Esophagus muscularis mucosa (tissue), 3 donors: ENCODE measurements around the gene MYH15.

Source experiments
- CTCF ChIP-seq, 3 experiments: fragments of 200-600 bp in 2 of 3; fragments of 450-650 bp in 1 of 3; sonication (generic) in 2 of 3; IDR thresholded peaks; one replicate each; pipeline ENCODE4 v1.5.1; 2017 to 2019; ENCODE audit warnings: antibody characterized with exemption in 3 of 3, mild to moderate bottlenecking in 2 of 3, moderate library complexity in 1 of 3
- POLR2A ChIP-seq: fragments of 450-650 bp; IDR thresholded peaks from one replicate; pipeline ENCODE4 v1.6.1; 2017; ENCODE audit warnings: antibody characterized with exemption, moderate library complexity, mild to moderate bottlenecking, low read depth

- no peak for TF ChIP-seq CTCF (IDR thresholded peaks at IDR 0.05)
- TF ChIP-seq POLR2A = no peak
These were observed 525 bp downstream of the MYH15 start for GRCh38 chr3:108509871-108510270.
